ENCODE results near the gene MRPL23.

Gene MRPL23

DNA sequence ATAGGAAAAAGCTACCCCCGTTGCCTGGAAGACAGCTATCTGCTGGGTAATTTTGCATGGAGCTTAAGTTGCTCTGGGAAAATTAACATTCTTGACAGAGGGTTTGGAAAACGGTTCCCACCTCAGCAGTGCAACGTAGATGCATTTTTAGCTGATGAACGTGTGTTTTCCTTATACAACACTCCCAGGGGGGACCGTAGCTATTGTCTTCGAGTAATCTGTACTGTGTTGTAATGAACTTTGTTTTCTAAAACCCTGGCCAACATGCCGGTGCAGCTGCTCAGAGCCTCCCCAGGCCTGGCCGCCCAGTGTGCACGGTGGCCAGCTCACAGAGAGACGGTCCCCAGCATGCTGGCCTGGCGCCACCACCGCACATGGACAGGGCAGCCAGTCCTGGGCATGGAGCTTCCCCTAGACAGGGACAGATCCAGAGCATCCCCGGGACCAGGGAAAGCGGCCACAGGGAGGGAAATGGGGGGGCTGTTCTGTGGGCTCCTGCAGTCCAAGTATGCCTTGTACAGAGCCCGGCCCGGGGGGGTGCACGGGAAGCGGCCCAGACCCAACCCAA is 25.5 kb upstream of the MRPL23 start:
- no peak for DNase-seq (ENCODE audit: low spot score)

GRCh38 chr11:1922481-1923081 is 24.6 kb upstream of the MRPL23 start:
- no peak for DNase-seq (ENCODE audit: low spot score)

- no peak for DNase-seq (ENCODE audit: low spot score)
These were observed 23.8 kb upstream of the MRPL23 start for GRCh38 chr11:1923201-1923956.

DNA sequence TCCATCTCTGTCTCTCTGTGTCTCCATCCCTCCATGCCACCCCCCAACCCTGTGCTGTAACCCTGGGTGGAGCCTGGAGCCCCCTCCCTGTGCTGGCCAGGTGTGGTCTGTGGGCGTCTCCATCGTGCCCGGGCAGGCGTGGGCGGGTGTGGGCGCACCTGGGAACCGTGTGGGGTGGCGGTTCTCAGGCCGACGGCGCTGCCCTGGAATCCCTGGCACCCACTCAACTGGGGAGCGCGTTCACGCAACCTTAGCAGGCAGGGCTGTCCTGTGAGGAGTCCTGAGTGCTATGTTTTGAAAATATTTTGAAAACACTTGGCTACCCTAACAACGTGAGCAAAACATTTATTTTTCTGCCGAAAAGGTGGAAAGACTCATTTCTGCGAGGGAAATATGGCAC is 23.0 kb upstream of the MRPL23 start:
- no peak for DNase-seq (ENCODE audit: low spot score)

DNA sequence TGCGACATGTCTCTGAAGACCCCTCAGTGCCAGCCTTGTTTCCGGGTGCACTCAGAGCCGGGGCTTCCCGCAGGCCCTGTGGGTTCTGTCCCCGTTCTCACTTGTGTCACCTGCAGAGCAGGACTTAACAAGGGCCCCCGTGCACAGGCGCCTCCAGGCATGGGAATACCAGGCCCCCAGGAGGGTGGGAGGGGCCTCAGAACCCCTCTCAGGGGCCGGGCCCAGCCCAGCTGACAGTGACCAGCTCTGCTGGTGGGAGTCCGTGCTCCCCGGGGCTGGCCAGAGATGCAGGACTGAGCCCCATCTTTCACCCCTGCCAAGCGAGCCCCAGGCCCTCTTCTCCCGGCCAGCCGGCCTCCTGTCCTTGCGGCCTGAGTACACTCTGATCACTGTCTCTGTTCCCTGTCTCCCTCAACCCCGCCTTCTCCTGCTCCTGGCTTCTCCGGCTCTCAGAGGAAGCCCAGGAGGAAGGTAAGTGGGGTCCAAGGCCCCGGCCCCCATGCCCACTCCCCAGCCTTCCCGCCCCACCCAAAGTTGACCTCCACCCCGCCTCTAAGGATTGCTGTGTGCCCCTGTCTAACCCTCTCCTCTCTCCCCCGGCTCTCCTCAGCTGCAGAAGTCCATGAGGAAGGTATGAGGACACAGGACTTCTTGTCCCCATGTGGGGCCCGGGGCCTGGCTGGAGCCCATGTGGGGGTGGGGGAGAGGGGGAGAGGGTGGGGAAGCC is 22.3 kb upstream of the MRPL23 start:
- DNase-seq (ENCODE audit: low spot score) = no peak

GRCh38 chr11:1925373-1926155 is 21.6 kb upstream of the MRPL23 start:
- no peak for DNase-seq (ENCODE audit: low spot score)

DNA sequence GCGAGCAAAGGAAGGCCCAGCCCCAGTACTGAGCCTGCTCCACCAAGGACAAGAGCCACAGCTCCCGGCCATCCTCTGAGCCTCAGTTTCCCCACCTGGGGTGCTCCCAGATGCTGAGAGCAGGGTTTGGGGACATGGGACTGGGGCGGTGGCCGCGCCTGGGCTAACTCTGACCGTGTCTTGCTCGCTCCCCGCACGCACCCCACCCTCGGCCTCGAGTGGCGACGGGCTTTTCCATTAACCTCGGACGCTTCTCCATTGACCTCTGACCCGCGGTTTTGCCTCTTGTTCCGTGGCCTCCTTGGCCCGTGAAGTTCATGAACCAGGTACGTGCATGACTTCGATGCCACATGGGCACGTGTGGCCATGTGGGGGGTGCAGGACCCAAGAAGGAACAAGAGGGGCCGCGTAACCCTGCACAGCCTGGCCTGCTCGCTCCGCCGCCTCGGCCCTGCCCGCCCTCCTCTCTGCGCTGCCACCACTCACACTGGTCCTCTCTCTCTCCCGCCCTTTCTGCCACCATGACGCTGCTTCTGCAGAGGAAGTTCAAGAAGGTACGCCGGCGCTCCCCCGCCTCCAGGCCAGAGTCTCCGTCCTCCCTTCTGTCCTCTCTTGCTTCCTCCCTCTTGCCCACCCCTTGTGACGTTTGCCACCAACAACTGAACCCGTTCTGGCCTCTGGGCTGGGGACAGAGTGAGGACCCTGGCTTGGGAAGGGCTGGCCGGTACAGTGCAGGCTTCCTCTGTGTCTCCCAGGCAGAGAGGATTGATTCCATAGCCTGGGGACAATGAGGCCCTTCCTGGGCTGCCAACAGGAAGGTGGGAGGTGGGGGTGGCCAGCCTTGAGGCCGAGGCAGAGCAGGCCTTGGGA is 20.7 kb upstream of the MRPL23 start:
- DNase-seq (ENCODE audit: low spot score) = no peak

- DNase-seq (ENCODE audit: low spot score) = no peak
These were observed 19.9 kb upstream of the MRPL23 start for GRCh38 chr11:1927026-1927847.

DNA sequence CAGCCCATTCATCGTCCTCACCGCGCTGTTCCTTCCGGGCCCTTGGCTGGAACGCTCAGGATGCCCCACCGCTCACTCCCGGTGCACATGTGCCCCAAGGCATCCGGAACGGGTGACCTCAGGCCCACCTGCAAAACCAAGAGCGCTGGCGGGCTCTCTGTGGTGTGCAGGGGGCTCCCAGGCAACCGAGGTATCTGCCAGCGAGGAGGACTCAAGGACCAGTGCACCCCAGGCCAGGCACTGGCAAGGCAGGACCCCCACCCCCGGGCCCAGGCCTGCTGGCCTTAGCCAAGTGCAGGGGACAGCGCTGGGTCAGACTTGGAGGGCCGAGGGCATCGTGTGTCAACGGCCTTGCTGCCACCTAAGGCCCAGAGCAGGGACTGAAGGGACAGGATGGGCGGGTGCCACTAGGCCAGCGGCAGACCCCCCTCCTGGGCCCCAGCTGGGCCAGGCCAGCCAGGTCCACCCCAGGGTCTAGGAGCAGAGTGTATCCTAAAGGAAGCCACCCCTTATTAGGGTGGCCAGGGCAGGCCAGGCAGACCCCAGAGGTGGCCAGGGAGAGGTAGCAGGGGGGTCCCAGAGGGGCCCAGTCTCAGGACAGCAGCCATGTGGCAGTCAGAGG is 19.2 kb upstream of the MRPL23 start:
- DNase-seq (ENCODE audit: low spot score) = no peak

DNA sequence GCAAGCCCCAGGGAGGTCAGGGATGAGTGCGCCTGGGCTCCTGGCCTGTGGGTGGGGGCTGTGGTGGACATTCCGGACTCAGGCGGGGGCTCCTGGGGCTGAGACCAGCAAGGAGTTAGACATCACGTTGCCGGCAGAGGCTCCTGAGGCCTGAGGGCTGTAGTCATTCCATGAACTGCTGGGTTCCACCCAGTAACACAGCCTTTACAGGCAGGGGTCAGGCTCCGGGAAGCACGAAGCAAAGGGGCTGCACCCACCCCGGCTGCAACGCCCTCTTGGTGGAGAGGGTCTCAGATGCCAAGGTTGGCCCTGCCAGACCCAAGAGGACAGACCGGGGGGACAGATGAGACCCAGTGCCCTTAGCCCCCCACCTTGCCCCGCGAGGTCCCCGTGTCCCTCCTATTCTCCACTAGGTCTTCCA is 18.7 kb upstream of the MRPL23 start:
- DNase-seq (ENCODE audit: low spot score) = no peak

- no peak for DNase-seq (ENCODE audit: low spot score)
These were observed 18.1 kb upstream of the MRPL23 start for GRCh38 chr11:1928891-1929541.

DNA sequence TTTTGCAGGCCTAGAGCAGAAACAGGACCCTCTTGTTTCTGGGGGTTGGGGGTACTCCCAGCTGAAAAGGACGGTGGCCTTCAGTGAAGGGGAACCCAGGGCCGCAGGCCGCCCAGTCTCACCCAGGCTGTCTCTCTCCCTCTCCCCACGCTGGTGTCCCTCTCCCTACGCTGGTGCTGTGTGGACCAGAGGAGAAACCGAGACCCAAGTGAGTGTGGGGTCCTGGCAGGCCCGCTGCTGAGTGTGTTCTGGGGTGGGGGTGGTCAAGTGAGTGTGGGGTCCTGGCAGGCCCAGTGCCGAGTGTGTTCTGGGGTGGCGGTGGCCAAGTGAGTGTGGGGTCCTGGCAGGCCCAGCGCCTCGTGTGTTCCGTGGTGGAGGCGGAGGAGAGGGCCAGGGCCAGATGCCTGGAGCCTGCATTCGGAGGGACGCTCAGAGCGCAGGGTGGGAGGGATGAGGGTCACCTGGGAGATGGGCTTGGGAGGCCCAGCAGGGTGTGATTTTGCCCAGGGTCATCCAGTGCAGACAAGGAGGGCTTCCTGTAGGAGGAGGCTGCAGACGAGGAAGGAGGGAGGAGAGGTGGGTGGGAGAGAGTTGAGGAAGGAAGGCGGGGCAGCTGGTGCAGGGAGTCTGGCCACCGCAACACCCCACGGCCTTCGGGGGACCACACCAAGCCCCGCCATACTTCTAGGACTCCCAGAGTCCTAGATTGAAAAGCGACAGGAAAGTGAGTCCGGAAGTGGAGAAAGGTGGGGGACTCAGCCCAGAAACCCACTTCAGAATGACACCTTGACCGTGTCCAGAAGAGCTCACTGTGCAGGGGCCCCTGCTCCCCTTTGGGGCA is 17.3 kb upstream of the MRPL23 start:
- DNase-seq (ENCODE audit: low spot score) = no peak

DNA sequence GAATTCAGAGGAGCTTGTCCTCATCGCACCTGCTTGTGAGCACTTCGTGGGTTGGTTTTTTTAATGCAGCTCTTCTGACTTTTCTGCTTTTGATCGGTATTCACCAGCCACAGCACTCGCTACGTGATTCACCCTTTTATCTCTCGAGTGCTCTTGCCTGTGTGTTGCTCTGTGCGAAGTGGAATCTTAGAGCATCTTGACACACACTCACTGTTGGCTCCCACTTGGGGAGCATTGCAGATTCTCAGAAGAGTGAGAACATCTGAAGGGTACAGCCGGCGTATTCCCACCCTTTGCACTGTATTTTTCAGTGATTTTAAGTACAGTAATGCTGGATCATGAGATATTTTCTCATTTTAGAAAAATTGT is 16.7 kb upstream of the MRPL23 start:
- DNase-seq (ENCODE audit: low spot score) = no peak

DNA sequence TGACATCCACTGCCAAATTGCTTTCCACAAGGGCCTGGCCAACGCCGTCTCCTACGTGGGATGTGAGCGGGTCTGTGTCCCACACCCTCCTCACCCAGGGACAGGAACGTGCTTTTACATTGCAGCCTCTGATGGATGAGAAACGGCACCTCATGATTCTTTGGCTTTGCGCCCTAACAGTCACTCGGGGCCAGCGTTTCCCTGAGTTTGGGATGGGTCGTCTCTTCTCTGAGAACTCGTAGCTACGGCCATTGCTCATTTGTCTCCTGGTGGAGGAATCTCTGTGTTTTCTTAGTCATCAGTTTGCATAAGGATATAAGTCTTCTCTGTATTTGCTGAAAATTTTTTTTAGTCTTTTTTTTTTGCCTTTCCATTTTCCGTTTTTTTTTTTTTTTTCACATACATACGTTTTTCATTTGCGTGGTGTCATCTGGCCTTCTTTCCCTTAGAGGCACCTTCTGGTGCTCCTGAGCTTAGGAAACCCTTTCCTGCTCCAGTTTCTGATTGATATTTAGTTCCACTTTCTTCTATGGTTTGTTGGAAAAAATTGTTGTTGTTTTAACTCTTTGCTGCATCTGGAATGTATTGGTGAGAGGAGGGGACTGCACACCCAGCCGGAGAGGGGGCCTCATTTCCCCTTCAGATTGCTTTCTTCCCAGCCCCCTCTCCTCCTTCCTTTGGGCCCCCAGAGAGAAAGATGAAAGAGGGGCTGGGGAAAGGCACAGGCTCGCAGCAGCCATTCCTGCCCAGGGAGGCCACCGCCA is 15.6 kb upstream of the MRPL23 start:
- DNase-seq (ENCODE audit: low spot score) = no peak

DNA sequence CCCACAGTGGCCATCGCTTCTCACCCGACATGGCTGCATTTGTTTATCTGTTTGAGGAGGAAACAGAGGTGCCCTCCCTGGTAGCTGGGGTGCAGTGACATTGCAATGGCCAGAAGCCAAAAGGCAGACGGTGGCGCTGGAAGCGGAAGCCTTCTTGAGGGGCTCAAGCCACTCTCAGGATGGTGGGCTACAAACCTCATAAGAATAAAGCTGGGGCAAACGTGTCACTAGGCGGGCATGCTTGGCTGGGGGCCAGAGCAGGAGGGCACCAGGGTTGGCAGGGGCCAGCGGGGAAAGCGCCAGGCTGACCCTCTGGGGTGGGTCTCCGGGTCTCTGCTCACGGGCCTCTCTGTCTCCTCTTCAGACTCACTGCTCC is 15.0 kb upstream of the MRPL23 start:
- no peak for DNase-seq (ENCODE audit: low spot score)

DNA sequence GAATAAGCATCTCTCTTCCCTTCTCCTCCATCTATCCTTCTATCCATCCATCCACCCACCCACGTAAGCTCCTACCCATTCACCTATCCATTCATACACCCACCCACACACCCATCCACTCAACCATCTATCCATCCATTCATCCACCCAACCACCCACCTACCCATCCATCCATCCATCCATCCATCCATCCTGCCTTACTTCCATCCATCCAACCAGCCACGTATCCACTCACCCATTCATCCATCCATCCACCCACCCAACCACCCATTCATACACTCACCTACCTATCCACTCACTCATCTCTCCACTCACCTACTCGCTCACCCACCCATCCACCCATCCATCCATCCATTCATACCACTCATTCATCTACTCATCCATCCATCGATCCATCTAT is 14.5 kb upstream of the MRPL23 start:
- no peak for DNase-seq (ENCODE audit: low spot score)

All from pons (tissue), 1 donor.